Activated gamma-delta T cell (primary cell): ENCODE measurements around the gene PDCD4.
"Not testable (repeated sequence)": the region's sequence is repeated elsewhere in the genome, so short reads cannot be mapped to it uniquely, and the experiment has no call there.

Source experiments
- DNase-seq: peaks from one replicate; lab custom pipeline; 2025; lab: John Stamatoyannopoulos, UW

PDCD4 gene

DNA sequence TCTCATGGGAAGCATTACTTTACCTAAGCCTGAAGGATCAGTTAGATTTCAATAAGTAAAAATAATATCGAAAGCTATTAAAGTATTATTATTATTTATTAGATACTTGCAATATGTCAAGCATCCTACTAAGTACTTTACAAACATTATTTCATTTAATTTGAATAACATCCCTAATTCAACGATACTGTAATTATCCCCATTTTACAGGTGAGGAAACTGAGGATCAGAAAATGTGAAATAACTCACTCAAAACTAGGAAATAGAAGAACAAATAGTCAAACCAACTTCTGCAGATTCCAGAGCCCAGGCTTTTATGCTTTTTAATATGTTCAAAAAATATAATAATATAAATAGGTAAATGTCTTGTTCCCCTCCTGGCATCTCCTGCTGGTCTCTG lies 10.3 kb upstream of the PDCD4 start:
- no peak for DNase-seq

DNA sequence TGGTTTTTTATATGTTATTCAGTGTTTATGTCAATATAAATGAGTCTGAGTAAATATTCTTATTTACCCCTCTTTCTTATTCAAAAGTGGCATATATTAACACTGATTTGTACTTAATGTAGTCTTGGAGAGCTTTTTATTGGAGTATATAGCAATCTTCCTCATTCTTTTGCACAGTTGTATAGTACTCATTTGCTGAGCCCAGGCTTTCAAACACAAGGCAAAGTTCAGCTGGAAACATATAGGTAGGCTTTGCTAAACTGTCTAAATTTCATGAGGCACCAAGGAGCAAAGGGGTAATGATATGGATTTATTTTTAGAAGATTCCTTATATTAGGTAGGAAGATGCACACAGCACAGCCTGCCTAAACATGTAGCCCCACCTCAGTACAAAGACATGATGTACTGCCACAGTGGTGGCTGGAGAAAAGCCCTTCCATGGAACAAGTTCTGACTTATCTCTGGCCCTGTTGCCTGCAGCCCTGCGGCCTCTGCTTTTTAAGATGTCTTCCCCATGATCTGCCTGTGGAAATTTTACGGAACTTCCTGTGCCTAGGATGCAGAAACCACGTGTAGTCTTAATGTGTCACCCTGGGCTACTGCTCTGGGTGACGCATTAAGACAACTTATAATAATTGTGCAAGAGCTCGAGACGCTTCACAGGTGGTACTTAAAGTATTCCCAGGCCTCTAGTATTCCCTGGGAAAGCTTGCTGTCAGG lies 9.6 kb upstream of the PDCD4 start:
- no peak for DNase-seq

DNA sequence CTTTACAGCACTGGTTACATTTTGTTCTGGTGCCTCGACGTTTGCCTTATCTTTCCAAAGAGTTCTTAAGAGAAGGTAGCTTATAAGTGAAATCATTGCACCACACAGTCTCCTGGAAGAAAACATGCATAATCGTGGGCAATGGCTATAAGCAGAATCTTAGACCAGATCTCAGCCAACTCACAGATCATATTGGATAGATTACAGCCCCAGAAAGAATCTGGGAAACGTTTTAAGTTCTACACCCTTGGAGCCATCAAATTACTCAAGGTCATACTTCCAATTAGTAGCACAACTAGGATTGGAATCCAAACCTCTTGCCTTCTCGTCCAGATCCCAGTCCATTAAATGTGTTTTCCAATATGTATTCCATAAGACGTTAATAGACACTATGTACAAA lies 8.8 kb upstream of the PDCD4 start:
- no peak for DNase-seq

DNA sequence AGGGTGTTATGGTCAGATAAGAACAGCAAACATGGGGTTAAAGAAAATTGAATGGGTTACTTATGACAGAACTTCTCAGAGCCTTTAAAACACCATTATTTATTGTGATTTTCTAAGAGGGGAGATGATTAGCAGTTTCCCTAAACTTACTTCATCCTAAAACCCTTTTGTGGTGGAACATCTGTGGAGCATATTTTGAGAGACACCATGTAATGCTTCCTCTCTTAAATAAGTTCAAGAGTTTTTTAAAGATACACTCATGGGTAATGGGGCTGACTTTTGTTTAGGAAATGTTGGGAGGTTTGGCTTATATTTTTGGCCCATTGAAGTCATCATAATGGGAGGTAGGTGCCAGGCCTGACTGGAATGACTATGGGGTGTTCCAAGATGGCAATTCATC lies 8.4 kb upstream of the PDCD4 start:
- DNase-seq = no peak

DNA sequence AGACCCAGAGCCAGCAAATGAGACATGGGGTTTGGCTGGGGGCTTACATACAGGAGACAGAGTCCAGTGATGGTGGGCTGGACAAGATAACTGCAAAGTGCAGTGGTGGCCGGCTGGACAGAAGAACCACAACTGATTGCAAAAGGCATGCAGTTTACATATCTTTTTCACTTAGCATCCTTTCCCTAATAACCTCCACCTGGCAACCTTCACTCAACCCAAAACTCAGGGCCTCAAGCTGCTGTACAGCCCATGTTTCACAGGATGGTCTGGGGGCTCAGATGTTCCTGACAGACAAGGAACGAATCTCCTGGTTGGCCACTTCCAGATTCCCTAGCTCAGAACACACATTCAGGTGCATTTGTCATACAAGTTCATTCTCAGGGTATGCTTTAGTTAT lies 7.8 kb upstream of the PDCD4 start:
- no peak for DNase-seq

DNA sequence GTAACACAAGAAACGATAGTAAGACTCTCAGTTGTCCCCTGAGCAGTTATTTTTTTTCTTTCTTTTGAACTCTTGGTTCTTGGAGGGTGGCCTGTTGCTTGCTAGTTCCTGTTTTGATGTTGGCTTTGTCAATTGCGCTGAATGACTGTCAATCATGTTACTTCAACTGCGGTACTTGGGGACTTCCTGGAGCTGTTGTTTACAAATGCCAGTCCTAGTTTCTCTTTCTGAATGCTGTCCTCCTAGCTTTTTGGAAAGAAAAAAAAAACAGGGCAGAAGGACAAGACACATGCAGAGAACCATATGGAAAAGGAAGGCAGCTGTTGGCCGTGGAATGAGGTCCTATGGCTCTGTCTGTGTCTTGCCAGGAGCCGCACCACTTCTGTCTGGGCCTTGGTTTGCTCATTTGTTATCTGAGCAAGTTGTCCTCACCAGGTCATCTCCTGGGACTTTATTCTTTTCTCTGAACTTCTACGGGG lies 7.0 kb upstream of the PDCD4 start:
- DNase-seq = no peak

DNA sequence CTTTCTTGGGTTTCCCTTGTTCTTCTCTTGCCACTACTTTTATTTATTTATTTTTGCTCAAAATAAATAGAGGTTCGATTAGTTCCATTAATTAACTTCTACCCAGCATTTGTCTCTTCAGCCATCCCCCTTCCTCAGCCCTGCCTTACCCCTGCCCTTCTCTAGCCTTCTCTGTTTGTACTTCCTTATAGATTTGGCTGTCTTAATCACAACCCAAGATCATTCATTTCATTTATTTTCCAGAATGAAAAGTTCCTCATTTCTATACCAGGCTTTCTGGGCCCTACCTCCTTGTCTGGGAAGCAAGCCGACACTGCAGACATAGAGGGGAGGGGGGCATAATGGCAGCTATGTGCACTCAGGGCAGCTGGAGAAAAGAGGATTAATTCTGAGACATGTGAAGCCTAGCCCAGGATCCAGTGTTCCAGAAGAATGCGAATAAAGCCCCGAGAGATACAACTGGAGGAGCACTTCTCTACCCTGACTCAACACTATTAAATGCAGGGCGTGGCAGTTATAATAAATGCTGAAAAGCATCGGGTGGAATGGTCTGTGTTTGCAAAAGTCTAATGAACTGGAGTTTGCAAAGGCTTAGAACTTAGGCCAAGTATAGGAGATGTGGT lies 6.4 kb upstream of the PDCD4 start:
- DNase-seq = no peak

DNA sequence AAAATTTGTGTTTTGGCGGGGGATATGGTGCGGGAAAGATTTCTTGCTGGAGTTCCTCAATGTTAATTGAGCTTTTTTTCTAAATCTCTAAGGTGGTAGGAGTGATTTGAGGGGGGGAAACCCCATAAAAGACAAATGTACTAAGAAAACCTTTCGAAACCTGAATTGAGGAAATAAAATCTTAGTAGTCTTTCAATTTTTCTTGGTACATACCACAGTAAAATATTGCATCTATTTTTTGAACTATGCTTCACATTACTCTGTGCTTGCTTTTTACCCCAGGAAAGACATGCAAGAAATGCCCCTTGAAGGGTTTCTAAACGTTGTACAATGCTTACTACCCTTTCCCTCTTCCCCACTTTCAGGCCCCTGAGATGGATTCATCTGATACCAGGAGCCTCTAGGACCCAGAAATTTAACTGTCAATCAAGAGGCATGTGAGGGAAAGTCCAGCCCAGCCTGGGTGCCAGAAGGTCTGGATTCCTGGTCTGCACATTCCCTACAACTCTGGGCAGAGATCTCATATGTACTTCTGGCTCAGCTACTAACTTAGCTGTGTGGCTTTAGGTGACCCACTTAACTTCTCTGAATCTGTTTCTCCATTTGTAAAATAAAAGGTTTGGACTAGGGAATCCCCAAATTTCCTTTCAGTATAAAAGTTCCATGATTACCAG lies 5.8 kb upstream of the PDCD4 start:
- DNase-seq = no peak

DNA sequence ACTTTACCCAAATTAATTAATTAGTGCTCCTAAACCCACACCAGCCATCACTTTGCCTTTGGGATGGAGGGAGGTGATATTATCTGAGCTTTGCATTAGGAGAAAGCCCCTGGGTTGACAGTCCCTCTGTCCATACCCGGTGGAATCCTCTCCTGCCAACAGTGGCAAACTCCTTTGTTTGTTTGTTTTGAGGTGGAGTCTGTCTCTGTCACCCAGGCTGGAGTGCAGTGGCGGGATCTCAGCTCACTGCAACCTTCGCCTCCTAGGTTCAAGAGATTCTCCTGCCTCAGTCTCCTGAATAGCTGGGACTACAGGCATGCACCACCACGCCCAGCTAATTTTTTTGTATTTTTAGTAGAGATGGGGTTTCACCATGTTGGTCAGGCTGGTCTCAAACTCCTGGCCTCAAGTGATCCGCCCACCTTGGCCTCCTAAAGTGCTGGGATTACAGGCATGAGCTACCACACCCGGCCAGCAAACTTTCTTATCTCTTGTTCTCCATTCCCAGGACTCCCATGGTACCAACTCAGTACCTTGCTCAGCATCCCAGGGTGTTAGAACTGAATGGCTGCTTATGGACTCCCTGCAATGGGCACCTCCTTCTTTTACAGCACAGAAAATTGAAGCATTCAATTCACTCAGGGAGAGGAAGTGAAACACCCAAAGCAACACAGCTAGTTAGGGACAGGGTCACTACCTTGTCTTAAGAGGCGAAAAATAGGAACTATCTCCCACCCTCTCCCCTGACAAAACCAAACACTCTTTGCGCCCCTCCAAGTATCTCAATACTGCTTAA lies 4.5 kb upstream of the PDCD4 start:
- DNase-seq = not testable (repeated sequence)

DNA sequence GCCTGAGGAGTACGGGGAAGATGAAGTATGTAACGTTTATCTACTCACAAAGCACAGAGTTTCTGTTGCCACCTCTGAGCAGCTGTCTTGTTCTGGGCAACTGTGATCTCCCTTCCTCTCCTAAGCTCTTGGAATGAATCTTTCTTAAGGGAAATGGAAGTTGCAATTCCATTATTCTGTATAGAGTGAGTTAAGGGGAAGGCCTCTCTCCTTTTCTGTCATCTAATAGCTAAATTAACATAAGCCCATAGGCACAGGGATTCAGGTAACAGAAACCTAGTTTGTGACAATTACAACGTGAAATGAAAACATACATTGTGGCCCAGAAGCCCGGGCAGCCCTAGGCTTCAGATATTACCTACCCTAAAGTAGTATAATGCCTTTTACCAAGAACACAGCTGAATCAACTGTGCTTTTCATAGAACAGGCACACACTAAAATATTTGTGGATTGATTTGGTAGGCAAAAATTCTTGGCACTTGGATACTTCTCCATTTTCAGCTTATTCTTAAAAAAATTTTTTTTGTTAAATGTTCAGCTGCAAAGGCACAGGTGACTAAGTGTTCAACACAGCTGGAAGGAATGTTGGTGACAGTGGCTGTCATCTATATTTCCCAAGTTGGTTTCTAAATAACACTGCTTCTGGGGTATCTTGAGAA lies 3.8 kb upstream of the PDCD4 start:
- DNase-seq = no peak

DNA sequence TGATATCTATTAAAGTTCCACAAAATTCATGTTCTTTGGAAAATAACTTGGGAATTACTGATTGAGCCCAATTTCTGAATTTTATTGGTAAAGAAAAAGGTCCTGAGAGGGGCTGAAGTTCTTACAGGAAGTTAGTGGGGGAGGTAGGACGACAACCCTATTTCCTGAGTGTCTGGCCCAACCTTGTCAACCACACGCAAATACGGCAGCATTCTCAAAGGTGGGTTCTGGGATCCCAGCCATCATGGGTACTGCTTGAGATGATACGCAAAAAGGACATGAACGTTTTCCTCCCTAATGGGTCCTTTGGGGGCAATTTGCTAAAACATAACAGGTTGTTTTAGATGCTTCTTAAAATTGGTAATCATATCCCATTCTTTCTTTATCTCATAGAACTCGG lies 2.7 kb upstream of the PDCD4 start:
- DNase-seq = no peak

DNA sequence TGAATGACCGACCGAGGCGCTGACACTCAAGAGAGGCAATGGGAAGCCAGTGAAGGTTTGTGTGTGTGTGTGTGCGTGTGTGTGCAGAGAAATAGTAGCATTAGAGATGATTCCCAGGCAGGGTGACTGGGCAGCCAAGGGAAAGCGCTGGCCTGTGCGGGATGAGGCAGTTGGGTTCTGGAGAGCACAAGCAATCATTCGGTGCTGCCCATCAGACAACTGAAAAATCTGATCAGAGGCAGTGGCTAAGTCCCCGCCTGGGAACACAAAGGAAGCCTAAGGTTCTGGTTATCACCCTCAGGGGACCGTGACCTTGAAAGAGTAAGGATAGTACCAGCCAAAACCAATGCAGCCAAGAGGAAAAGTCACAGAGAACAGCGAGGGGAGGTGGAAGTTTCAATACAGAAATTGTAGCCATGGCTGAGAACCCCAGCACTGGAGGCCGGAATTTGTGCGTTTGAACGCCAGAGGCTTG lies 868 bp upstream of the PDCD4 start:
- DNase-seq = no peak

DNA sequence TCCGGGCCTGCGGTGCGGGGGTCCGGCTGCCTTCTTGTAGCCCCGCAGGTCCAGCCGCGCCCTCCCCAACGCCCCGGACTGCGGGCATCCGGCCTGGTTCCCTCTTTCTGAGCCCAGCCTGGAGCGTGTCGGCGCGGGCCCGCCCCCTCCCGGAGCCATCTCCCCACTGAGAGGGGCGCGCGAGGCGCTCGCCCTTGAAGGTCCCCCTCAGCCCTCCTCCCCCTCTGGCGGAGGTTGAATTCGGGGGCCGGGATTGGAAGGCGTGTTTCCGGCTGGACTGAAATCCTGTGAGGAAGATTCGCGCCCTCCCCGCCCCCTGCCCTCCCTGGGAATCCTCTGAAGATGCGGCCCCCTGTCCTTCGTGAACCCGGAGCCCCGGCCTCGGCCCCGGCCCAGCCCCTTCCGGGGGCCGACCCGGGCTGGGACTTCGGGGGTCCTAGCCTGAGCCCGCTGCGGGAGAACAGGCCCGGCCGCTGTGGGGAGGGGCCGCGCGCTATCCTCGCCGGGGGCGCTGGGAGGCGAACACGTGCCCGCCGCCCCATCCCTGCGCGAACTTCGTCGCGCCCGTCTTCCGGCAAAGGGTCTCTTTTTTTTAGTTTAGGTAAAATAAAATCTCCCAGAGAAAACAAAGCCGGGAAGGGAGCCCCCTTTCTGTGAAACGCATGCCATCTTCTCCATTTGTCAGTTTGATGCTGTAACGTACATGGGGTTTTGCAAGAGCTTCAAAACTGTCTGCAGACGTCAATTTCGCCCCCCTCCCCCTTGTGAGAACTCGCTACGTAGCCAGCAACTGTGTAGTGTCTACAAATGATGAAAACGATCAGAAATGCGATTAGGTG lies 636 bp downstream of the PDCD4 start:
- peak; percentile 57 for DNase-seq

DNA sequence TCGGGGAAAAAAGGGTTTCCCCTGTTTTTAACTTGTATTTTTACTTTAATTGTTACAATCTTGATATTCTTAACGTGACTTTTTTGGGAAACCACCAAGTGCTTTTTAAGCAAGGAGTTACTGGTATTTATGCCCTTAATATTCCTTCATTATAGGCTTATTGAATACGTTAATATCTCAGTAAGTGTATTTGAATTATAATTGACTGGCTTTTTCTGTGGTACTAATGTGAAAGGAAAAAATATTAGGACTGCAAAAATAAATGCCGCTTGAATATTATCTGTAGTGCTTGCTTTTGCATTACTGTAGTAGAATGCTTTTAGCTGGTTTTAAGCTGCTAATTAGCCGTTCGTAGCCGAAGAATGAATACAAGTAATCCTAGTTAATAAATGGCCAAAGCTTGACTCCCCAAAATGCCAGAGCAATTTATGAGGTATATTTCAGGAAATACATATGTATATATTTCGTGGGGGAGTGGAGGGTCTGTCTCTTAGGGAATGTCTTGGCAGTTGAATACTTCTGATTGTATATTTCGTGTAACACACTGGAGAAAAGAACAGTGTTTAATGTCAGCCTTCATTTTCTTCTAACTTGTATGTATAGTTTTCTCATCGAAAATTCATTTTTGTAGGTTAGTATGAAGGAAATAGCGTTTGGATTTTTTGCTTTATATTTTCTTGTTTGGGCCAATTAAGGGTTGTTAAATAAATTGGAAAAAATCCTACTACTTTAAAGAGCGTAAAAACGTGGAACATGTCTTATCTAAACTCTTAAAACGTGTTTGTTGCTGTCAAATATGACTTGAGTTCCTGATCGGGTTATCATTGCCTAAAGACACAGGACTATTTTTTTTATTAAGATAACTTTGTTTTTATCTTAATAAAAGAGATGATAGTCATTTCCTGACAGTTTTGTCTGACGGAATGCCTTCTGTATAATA lies 1.5 kb downstream of the PDCD4 start:
- DNase-seq = no peak

DNA sequence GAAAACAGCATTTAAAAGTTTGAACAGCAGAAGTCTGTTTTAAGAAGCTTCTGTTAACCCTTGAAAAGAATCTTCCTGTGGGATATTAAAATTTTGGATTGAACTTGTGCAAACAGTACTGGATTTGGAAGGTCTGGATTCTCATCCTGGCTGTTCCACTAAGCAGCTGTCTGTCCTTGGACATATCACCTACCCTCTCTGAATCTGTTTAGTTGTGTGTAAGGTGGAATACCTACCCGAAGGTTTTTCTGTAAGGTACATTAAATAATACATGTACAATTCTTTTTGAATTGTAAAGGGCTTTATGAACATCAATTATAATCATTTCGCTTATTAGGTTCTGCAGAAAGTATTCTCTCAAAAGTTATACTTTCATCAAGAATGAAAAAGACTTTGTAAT lies 2.2 kb downstream of the PDCD4 start:
- DNase-seq = no peak

DNA sequence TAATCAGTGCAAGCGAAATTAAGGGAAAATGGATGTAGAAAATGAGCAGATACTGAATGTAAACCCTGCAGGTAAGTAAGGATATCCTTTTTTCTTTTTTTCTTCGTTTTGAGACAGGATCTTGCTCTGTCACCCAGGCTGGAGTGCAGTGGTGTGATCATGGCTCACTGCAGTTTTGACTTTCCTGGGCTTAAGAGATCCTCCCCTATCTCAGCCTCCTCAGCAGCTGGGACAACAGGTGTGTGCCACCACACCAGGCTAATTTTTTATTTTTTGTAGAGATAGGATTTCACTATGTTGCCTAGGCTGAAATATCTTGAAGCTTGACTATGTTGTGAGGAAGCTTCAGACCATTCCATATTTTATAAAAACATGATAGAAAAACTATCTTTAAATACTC lies 4.3 kb downstream of the PDCD4 start:
- no peak for DNase-seq

DNA sequence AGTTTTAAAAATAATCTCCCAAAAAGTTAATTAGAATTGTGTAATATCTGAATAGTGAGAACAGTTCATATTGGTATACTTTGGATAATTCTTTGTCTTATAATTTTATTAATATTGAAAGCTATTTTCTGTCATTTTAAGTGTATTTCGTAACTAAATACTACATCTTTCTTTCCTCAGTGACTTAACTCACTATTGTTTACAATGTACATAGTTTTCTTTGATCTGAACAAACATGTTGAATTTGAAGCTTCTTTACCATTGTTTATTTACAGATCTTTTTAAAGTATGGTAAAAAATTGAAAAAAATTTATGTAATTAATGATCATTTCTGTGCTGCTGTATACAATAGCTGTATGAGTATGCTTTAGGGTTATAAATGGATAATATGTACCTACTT lies 5.1 kb downstream of the PDCD4 start:
- DNase-seq = no peak

DNA sequence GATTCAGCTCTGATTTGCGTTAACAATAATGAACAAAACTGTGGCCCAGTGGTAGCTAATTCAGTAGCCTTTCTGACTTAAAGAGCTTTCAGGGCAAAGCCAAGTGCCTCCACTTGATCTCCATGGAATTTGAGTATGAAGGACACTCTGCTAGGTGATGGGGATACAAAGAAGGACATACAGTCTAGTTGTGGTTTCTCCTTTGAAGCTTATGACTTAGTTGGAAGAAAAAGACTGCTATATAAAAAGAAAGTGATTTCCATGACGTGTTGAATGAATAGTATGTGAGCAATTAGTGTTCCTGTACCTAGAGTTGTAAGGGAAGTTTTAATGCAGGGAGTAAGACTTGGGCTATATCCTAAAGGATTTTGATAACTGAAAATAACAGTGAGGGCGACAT lies 8.3 kb downstream of the PDCD4 start:
- no peak for DNase-seq

DNA sequence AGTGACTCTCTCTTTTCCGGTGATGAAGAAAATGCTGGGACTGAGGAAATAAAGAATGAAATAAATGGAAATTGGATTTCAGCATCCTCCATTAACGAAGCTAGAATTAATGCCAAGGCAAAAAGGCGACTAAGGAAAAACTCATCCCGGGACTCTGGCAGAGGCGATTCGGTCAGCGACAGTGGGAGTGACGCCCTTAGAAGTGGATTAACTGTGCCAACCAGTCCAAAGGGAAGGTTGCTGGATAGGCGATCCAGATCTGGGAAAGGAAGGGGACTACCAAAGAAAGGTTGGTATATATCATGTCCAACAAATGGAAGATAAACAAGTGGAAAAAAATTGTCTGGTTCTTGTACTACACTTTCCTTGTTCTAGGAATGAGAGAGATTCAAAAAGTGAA lies 9.5 kb downstream of the PDCD4 start:
- DNase-seq = no peak

DNA sequence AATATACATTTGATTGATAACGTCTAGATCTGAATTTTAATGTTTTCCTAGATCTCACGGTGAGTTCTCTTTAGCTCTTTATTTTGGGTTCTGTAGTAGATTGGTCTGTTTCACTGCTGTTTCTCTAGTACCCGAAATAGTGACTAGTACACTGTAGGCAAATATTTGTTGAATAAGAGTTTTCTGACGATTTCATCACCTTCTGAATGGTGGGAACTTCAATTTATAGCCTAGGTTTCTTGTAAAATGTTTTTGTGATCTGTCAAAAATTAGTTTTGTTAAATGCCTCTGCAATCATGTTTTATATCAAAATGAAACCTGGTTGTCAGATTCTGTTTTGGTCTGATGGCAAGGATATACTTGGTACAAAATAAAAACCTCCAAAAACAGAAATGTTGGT lies 10.2 kb downstream of the PDCD4 start:
- no peak for DNase-seq
